Thyroid gland (tissue), 4 donors: Measurements from ENCODE around the gene XG. TPM values are rescaled to one million over a fixed set of nuclear protein-coding genes. Genes with fewer than 3 reads are reported as not detected.
"Not testable (repeated sequence)": the region's sequence is repeated elsewhere in the genome, so short reads cannot be mapped to it uniquely, and the experiment has no call there.

ENCODE experiments used
- DNase-seq, 2 donors: peaks; one replicate each; pipeline ENCODE4 v3.0.0-alpha.2; 2019
- H3K27ac ChIP-seq, 3 donors: fragments of 200-600 bp; sonication (generic); 1 replicate in 2 of 3; 2 replicates in 1 of 3; pipeline ENCODE4 v1.5.1; 2016 to 2019; ENCODE audit warnings: mild to moderate bottlenecking in 1 of 3, moderate library complexity in 1 of 3
- H3K27me3 ChIP-seq: fragments of 200-600 bp; sonication (generic); one replicate; pipeline ENCODE4 v1.5.1; 2019
- H3K36me3 ChIP-seq, 2 donors: fragments of 200-600 bp; sonication (generic); one replicate each; pipeline ENCODE4 v1.5.1; 2016 to 2019
- H3K4me1 ChIP-seq, 2 donors: fragments of 200-600 bp; sonication (generic); one replicate each; pipeline ENCODE4 v1.5.1; 2017 to 2019
- H3K4me3 ChIP-seq, 3 donors: fragments of 200-600 bp; sonication (generic); replicated peaks in 1 of 3; 1 replicate in 2 of 3; 2 replicates in 1 of 3; pipeline ENCODE4 v1.5.1; 2016; ENCODE audit warnings: mild to moderate bottlenecking in 1 of 3
- H3K9me3 ChIP-seq: fragments of 200-600 bp; sonication (generic); one replicate; pipeline ENCODE4 v1.5.1; 2017
- CTCF ChIP-seq, 6 experiments: fragments of 200-600 bp in 3 of 6; fragments of 450-650 bp in 3 of 6; sonication (generic) in 3 of 6; IDR thresholded peaks; one replicate each; pipeline ENCODE4 v1.5.1; 2016 to 2019; ENCODE audit warnings: antibody characterized with exemption in 6 of 6, mild to moderate bottlenecking in 2 of 6, inconsistent platforms in 1 of 6, moderate library complexity in 1 of 6
- POLR2A ChIP-seq, 2 donors: fragments of 450-650 bp; IDR thresholded peaks; one replicate each; pipeline ENCODE4 v1.6.1; 2017; ENCODE audit warnings: antibody characterized with exemption in 2 of 2, mild to moderate bottlenecking in 2 of 2, moderate library complexity in 1 of 2
- WGBS, 2 donors: methylation state at CpG; one replicate each; pipeline ENCODE4 v1.1.5; 2017; 5-methylcytosine and 5-hydroxymethylcytosine counted together
- intact Hi-C: fragments of 100-400 bp; cut with DNase I; formaldehyde crosslinking; loops from one replicate; pipeline ENCODE4 v1.15.1; 2023
- total RNA-seq, 4 donors: library from RNA; depleted of rRNA; stranded (reverse); fragments of >200 nt; gene quantifications; one replicate each; pipeline ENCODE4 v1.2.3, GENCODE V29; 2016

XG gene
- total RNA-seq, 4 donors from 2014 or later = 0.68 to 4.7 (median 2.4) TPM

- no peak for TF ChIP-seq POLR2A (IDR thresholded peaks at IDR 0.05)
- no peak for TF ChIP-seq CTCF (IDR thresholded peaks at IDR 0.05)
- H3K4me1 ChIP-seq = no peaks in the 10 kb centered on the region
- H3K27ac ChIP-seq = no peak overlapping the region
- 76 to 88% methylated on average over 7 to 8 of the region's 8 CpGs for WGBS, 2 donors
- H3K9me3 ChIP-seq = no peaks in the 10 kb centered on the region
- H3K4me3 ChIP-seq = no peak overlapping the region
- no peak for DNase-seq
- H3K36me3 ChIP-seq = no peaks in the 10 kb centered on the region
- intact Hi-C loops = no loop called here
- H3K27me3 ChIP-seq = no peaks in the 10 kb centered on the region
Measured at GRCh38 chrX:2748171-2748814, 3.5 kb upstream of the XG start.

- H3K4me1 ChIP-seq = no peaks in the 10 kb centered on the region
- intact Hi-C loops = no loop called here
- WGBS, 2 donors = 24 to 40% methylated on average over 1 of the region's 1 CpG
- H3K36me3 ChIP-seq = no peaks in the 10 kb centered on the region
- no peak for DNase-seq
- TF ChIP-seq POLR2A (IDR thresholded peaks at IDR 0.05) (no peak), CTCF (IDR thresholded peaks at IDR 0.05) (no peak)
- H3K4me3 ChIP-seq = no peak overlapping the region
- H3K9me3 ChIP-seq = no peaks in the 10 kb centered on the region
- no peak overlapping the region for H3K27ac ChIP-seq
- no peaks in the 10 kb centered on the region for H3K27me3 ChIP-seq
Measured at GRCh38 chrX:2748815-2749188, 3.0 kb upstream of the XG start.

GRCh38 chrX:2751291-2751690, 549 bp upstream of the XG start:
- WGBS, 2 donors = 59 to 66% methylated on average over 3 of the region's 3 CpGs
- Histone ChIP-seq H3K9me3 (no peaks in the 10 kb centered on the region), H3K4me1 (no peaks in the 10 kb centered on the region), H3K27ac (no peak overlapping the region), H3K36me3 (no peaks in the 10 kb centered on the region), H3K4me3 (no peak overlapping the region), H3K27me3 (no peaks in the 10 kb centered on the region)
- intact Hi-C loops = no loop called here
- TF ChIP-seq POLR2A (IDR thresholded peaks at IDR 0.05) (no peak), CTCF (IDR thresholded peaks at IDR 0.05) (no peak)
- no peak for DNase-seq

GRCh38 chrX:2752441-2752840, 601 bp downstream of the XG start:
- intact Hi-C loops, DNase-seq, H3K4me1 ChIP-seq, H3K36me3 ChIP-seq, H3K4me3 ChIP-seq, H3K27ac ChIP-seq, H3K27me3 ChIP-seq, H3K9me3 ChIP-seq: not testable (repeated sequence)
- 74 to 83% methylated on average over 7 of the region's 7 CpGs for WGBS, 2 donors

- WGBS, 2 donors = 78 to 81% methylated on average over 4 to 5 of the region's 5 CpGs
- H3K27me3 ChIP-seq, H3K27ac ChIP-seq, H3K4me3 ChIP-seq, DNase-seq, intact Hi-C loops, H3K36me3 ChIP-seq, H3K9me3 ChIP-seq, H3K4me1 ChIP-seq: not testable (repeated sequence)
Measured at GRCh38 chrX:2755163-2755715, 3.4 kb downstream of the XG start.

- no peaks in the 10 kb centered on the region for H3K36me3 ChIP-seq
- 78 to 82% methylated on average over 10 of the region's 10 CpGs for WGBS, 2 donors
Measured at GRCh38 chrX:2756548-2756947, 4.7 kb downstream of the XG start.

More at GRCh38 chrX:2756548-2756947, 4.7 kb downstream of the XG start:
- no peak overlapping the region for H3K27ac ChIP-seq
- no peak overlapping the region for H3K4me3 ChIP-seq
- H3K27me3 ChIP-seq = no peaks in the 10 kb centered on the region
- no peak for TF ChIP-seq CTCF (IDR thresholded peaks at IDR 0.05)
- no peak for DNase-seq
- no peaks in the 10 kb centered on the region for H3K9me3 ChIP-seq
- H3K4me1 ChIP-seq = no peaks in the 10 kb centered on the region
- intact Hi-C loops = no loop called here
